Calu3 (cell line): Measurements from ENCODE around the gene KCNH1. TPM values are rescaled to one million over a fixed set of nuclear protein-coding genes. Genes with fewer than 3 reads are reported as not detected.

Source experiments
- BruUV-seq: library from RNA; stranded (reverse); fragments of 400-500 nt; replicated peaks from 2 replicates; lab custom pipeline; 2021; lab: Mats Ljungman, UMichigan
- CTCF ChIA-PET: fragments of 300-600 bp; sonication (Branson Sonifier 250); formaldehyde crosslinking; loops from one replicate; lab custom pipeline; 2022; ENCODE audit warnings: antibody characterized with exemption; lab: Charles Lee
- DNase-seq: peaks from one replicate; pipeline ENCODE4 v3.0.0; 2022
- H3K27ac Mint-ChIP-seq: one replicate; pipeline ENCODE4 v1.8.0; 2022; ENCODE audit warnings: mixed read lengths; ENCODE audit not compliant: unreplicated experiment
- H3K27me3 Mint-ChIP-seq: one replicate; pipeline ENCODE4 v1.8.0; 2022; ENCODE audit warnings: mixed read lengths; ENCODE audit not compliant: unreplicated experiment
- H3K36me3 Mint-ChIP-seq: one replicate; pipeline ENCODE4 v1.8.0; 2022; ENCODE audit warnings: mild to moderate bottlenecking, moderate library complexity, mixed read lengths; ENCODE audit not compliant: insufficient read depth, unreplicated experiment
- H3K4me1 Mint-ChIP-seq: one replicate; pipeline ENCODE4 v1.8.0; 2022; ENCODE audit warnings: mild to moderate bottlenecking, low read depth, mixed read lengths; ENCODE audit not compliant: unreplicated experiment
- H3K4me3 Mint-ChIP-seq: one replicate; pipeline ENCODE4 v1.8.0; 2022; ENCODE audit warnings: mild to moderate bottlenecking, low read depth, moderate library complexity, mixed read lengths; ENCODE audit not compliant: unreplicated experiment
- H3K9me3 Mint-ChIP-seq: one replicate; pipeline ENCODE4 v1.8.0; 2022; ENCODE audit warnings: low read depth, mixed read lengths; ENCODE audit not compliant: unreplicated experiment
- CTCF ChIP-seq: fragments of 200-600 bp; IDR thresholded peaks from one replicate; pipeline ENCODE4 v1.8.0; 2022; ENCODE audit warnings: antibody characterized with exemption; ENCODE audit not compliant: unreplicated experiment
- intact Hi-C: fragments of 100-400 bp; cut with micrococcal nuclease; formaldehyde crosslinking; loops from one replicate; pipeline ENCODE4 v1.10.0; 2022; ENCODE audit not compliant: unreplicated experiment
- total RNA-seq: library from RNA; stranded (reverse); gene quantifications from 2 replicates; pipeline ENCODE4 v1.2.3, GENCODE V29; 2022

Gene KCNH1
- total RNA-seq, 1 experiment from 2014 or later: not detected

- CTCF ChIA-PET: no interaction called here
- TF ChIP-seq CTCF: no peak
- Mint-ChIP-seq H3K36me3 (no peaks in the 10 kb centered on the region), H3K4me1 (no peaks in the 10 kb centered on the region), H3K4me3 (no peak overlapping the region), H3K27ac (no peak overlapping the region), H3K9me3 (no peaks in the 10 kb centered on the region), H3K27me3 (peaks cover 45% of the 10 kb centered on the region)
- no peak for DNase-seq
- intact Hi-C loops: no loop called here
- BruUV-seq: no TSS peak
Observed at GRCh38 chr1:210689826-210690225, 444.1 kb downstream of the KCNH1 start.

- H3K27ac Mint-ChIP-seq: no peak overlapping the region
- no peaks in the 10 kb centered on the region for H3K36me3 Mint-ChIP-seq
- no peaks in the 10 kb centered on the region for H3K4me1 Mint-ChIP-seq
- H3K27me3 Mint-ChIP-seq: peaks cover 34% of the 10 kb centered on the region
- intact Hi-C loops: no loop called here
- TF ChIP-seq CTCF: no peak
- H3K9me3 Mint-ChIP-seq: no peaks in the 10 kb centered on the region
- no peak overlapping the region for H3K4me3 Mint-ChIP-seq
- no peak for DNase-seq
- BruUV-seq: no TSS peak
- CTCF ChIA-PET: interaction anchor here (0.6 kb wide), 1 partner anchor 12 kb away, joined by 5 read pairs; no protein-coding TSS in a partner anchor
Observed at GRCh38 chr1:210688512-210689234, 445.3 kb downstream of the KCNH1 start.

GRCh38 chr1:210687582-210688279, 446.2 kb downstream of the KCNH1 start:
- no peak for TF ChIP-seq CTCF
- intact Hi-C loops: no loop called here
- Mint-ChIP-seq H3K4me3 (no peak overlapping the region), H3K4me1 (no peaks in the 10 kb centered on the region), H3K27me3 (peaks cover 31% of the 10 kb centered on the region), H3K9me3 (no peaks in the 10 kb centered on the region), H3K27ac (no peak overlapping the region), H3K36me3 (no peaks in the 10 kb centered on the region)
- CTCF ChIA-PET: no interaction called here
- no peak for DNase-seq
- no TSS peak for BruUV-seq

- no peak for TF ChIP-seq CTCF
- DNase-seq: no peak
- CTCF ChIA-PET: no interaction called here
- BruUV-seq: no TSS peak
- no peaks in the 10 kb centered on the region for H3K36me3 Mint-ChIP-seq
- no peaks in the 10 kb centered on the region for H3K9me3 Mint-ChIP-seq
- H3K4me1 Mint-ChIP-seq: no peaks in the 10 kb centered on the region
- H3K4me3 Mint-ChIP-seq: no peak overlapping the region
- no peak overlapping the region for H3K27ac Mint-ChIP-seq
- peaks cover 28% of the 10 kb centered on the region for H3K27me3 Mint-ChIP-seq
- intact Hi-C loops: no loop called here
Observed at GRCh38 chr1:210686841-210687240, 447.1 kb downstream of the KCNH1 start.
